Activated CD8-positive, alpha-beta memory T cell treated with anti-CD3 and anti-CD28 coated beads, Interleukin-2, amount 50 U/mL, for 48 hours (primary cell): ENCODE data around the gene TNNC1.

ENCODE experiments used
- DNase-seq: peaks from one replicate; pipeline ENCODE4 v3.0.0-alpha.2; 2020

Gene TNNC1

DNA sequence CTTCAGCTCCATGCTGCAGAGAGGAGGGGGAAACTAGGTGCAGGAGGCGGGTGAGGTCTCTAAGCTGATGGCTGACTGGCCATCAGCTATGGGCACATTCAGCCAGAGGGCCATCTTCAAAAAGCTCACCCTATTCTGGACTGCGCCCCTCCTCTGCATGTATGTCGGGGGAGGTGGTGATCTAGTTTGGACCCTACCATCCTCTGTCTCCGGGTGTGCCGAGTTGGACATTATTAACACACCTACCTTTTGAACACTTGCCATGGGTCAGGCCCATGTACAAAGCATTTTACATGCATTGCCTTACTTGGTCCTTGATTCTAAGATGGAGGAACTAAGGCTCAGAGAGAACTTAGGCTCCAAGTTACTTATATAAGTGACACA, 3.0 kb upstream of the TNNC1 start:
- DNase-seq: no peak

DNA sequence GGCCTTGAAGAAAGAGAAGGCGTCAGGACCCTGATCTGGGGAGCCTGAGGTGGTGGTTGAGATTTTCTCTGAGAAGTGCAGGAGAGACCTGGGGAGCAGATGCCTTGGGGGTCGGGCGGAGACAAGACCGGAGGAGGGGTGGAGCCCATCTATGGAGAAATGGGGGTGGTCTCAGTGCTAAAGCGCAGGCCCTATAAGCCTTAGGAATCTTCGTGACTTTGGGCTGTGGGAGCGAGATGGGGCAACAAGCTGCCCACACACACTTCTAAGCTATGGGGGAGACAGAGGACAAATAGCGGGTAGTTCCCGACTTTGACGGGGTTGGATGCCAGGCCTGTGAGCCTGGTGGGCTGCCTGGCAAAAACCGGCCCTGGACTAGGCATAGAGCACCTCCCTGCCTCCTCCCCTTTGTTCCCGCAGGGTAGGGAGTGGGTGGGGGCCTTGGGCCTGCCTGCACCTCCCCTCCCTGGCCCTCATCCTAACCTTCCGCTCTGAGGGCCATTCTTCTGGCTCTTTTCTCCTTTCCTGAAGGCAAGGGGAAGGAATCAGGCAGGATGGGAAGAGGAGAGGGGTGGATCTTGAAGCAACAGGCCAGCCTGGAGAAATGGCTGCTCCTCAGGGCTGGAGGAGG, 2.4 kb upstream of the TNNC1 start:
- peak; percentile 59 for DNase-seq

- DNase-seq: peak; percentile 99
Observed at GRCh38 chr3:52455283-52456168, 1.7 kb upstream of the TNNC1 start, which contains the start of gene NISCH. Gene NISCH, plus strand, starts transcription at chr3:52455604. Its CDS starts 38 bp downstream, at chr3:52455642.

DNA sequence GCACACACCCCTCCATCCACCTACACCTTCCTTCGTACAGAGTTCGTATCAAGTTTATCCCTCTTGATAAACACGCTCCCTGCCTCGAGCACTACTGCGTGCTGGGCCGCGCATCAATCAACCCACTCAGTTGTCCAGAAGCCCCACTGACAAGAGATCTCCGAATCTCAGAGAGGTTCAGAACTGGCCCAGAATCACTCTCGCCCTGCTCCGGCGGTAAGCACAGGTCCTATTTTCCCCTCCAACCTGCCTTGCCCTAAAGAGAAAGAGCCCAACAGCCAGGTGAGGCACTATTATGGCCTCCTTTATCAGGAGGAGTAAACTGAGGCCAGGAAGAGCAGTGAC, 1.1 kb upstream of the TNNC1 start:
- DNase-seq: no peak

DNA sequence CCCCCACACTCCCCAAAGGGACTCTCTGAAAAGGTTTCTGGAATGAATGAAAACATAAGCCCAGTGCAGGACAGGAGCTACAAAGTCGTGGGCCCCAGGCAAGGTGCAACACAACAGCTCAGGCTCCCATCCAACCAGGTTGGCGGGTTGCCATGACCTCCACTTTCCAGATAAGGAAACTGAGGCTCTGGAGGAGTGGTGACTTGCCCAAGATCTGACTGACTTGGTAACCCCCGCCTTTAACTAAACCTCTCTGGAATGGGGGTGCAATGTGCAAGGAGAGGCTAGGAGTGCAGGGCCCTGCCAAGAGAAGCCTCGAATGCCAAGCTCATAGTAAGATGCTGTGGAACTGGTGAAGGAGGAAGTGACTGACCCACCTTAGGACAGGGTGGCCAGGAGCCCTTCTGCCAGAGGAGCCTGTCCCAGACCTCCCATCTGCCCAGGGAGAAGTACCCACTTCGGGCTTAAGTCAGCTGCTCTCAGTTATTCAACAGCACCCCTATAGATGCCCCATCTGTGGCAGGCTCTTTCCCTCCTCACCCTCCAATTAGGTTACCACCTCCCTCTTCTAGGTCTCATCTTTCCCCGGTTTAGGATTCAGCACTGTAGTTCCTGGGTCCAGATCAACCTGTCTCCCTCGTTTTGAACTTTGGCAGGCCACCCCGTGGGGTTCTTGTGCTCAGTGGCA, 553 bp upstream of the TNNC1 start:
- peak; percentile 62 for DNase-seq

- DNase-seq: no peak
Observed at GRCh38 chr3:52452570-52453221, 1.1 kb downstream of the TNNC1 start.

GRCh38 chr3:52452126-52452525, 1.7 kb downstream of the TNNC1 start:
- no peak for DNase-seq

DNA sequence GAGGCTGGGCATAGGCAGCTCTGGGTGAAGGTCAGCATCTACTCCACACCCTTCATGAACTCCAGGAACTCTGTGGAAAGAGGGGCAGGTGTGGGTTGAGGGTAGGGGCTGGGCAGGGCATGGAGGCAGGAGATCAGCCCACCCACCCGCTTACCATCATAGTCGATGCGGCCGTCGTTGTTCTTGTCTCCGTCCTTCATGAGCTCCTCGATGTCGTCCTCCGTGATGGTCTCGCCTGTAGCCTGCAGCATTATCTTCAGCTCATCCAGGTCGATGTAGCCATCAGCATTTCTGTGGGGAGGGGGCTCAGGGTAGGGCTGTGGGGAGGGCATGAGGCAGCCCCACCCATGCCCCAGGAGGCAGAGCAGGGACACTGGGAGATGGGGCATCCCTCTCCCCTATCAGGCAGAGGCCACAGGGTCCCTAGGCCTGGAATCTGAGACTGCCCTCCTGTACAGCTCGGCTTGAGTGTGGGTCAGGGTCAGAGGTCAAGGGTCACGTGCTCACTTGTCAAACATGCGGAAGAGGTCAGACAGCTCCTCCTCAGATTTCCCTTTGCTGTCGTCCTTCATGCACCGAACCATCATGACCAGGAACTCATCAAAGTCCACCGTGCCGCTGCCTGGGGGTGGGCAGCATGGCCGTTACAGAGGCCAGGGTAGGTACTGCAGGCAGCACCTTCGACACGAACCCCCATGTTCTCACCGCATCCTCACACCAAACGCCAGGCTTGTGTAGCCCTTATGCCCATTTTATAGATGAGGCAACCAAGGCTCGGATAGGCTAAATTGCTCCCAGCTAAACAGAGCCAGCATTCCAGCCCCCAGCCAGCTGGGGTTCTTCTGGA, 2.4 kb downstream of the TNNC1 start:
- DNase-seq: no peak

GRCh38 chr3:52450489-52451236, 3.2 kb downstream of the TNNC1 start:
- DNase-seq: no peak

DNA sequence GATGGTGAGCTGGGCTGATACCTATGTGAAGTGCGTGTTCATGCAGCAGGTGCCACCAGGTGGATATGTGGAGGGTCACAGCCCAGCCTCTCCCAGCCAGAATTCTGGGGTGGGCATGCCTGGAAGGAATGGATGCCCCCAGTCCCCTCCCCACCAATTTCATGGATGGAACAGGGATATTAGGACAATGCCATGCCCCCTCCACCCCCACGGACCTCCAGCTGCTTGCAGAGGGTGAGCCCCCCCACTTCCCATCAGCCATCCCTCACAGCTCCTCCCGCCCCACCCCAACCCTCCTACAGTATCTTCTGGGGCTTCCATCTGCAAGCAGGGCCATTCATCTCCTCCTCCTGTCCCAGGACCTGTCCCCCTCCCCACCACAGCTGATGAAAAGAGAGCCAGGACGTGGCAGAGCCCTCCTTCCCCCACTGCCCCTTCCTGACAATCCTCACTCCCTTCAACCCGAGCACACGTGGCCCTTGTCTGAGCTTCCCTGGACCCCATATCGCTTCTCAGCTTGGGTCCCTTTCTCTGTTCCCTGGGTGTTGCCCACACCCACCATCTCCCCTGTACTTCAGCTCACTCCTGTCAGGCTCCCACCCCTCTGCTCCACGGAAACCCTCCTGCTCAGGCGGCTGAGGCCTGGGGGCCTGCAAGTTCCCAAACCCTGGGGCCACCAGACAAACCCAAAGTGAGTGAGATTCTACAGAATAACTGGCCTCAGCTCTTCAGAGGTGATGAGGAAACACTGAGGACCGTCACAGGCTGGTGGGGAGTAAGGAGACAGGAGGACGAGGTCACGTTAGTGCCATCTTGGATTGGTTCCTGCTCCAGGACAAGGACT, 6.1 kb downstream of the TNNC1 start:
- DNase-seq: no peak

- DNase-seq: peak; percentile 87
Observed at GRCh38 chr3:52446631-52447511, 7.0 kb downstream of the TNNC1 start.

- no peak for DNase-seq
Observed at GRCh38 chr3:52446042-52446441, 7.8 kb downstream of the TNNC1 start.

DNA sequence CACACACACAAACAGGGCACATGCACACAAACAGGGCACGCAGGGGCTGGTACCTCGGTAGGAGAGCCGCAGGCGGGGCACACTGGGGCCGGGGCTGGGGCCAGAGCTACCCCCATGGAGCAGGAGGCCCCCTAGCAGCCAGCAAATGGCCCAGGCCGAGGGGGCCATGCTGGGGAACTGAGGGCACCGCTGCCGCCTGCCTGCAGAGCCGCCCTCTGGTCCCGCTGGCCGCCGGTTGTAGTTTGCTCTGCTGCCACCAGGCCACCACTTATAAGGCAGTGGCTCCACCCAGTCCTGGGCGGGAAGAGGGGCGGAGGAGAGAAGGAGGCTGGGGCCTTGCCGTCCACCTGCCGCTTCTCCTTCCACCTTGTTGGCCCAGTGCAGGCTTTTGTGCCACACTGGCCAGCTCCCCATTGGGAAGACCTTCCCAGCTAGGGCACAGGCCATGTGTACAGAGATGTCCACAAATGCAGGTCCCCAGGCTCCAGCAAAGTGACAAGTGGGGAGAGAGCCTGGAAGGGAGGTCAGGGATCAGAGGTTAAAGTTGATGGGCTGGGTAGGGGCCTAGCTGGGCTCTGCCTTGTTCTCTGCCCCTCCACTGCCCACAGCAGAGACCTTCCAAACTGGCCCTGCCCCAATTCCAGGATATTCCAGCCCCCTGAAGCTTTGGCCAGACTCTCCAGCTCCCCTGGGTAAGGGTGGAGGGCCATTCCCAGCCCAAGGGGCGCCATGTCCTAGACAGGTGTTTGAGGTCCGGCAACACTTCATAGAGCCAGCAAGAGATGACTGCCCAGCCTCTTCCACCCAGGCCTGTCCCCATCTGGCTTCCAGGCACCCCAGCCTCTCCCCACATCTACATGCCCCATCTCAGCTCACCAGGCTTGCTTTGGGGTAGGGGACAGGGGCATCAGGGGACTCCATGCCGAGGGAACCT, 8.7 kb downstream of the TNNC1 start, which contains the start of gene SEMA3G:
TSS of gene SEMA3G (minus strand) at position 244 of the 934 bp plus-strand sequence. CDS start at position 168, 76 bp downstream.
- peak; percentile 88 for DNase-seq

- no peak for DNase-seq
Observed at GRCh38 chr3:52443791-52444687, 9.8 kb downstream of the TNNC1 start.

DNA sequence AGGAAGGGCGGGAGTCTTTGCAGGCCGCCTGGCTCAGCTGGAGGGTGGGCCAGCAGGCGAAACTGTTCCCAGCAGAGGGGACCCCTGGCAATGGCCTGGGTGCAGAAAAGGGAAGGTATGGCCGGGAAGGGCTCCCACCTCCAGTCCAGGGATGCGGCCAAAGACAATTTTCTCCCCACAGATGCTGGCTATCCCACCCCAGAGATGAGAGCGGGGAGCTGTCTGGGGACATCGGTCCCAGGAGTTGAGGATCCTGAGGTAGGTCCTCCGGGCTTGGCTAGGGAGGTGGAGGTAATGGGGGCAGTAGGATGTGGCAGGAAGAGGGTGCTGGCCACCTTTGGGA, 10.6 kb downstream of the TNNC1 start:
- no peak for DNase-seq

GRCh38 chr3:52442409-52443267, 11.2 kb downstream of the TNNC1 start:
- DNase-seq: no peak
